NCI-H345 (cell line): ENCODE measurements around the gene SMIM5.

Source experiments
- DNase-seq: peaks from one replicate; lab custom pipeline; 2025; lab: John Stamatoyannopoulos, UW

The SMIM5 gene

DNA sequence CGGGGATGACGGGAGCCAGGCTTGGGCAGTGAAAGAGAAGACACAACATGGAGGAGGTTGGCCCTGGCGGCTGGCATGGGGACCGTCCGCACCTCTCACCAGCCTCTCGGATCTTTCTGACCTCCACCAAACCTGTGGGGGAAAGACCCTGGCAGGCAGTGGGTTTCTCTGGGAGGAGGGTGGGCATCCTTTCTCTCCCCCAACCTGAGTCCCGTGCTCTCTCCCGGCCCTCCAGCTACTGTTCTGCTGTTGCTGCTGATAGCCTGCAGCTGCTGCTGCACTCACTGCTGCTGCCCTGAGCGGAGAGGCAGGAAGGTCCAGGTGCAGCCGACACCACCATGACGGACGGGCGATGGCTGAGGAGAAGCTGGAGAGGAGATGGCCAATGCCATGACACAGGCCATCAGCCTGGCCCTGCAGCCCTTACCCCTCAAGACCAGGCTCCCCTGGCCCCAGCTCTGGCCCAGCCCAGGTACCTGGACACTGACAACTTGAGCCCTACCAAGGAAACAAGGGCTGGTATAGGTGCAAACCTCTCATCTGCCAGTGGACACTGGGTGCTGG is 7.4 kb downstream of the SMIM5 start:
- no peak for DNase-seq

DNA sequence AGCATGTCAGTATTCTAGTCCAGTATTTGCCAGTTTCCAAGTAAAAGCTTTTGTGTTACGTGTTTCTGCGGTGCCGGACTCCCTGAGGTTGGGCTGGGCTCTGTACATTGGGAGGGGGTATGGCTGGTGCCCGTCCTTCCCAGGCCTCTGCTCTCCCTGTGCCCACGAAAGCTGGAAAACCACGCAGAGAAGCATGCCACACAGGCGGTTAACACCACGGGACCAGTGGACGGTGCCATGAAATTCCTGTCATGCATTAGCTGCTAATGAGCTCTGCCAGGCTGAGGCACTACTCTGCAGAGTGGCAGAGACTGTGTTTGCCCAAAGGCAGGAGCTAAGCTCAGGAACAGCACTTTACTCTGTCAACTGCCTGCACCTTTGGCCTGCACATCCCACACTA is 8.1 kb downstream of the SMIM5 start:
- DNase-seq = no peak

DNA sequence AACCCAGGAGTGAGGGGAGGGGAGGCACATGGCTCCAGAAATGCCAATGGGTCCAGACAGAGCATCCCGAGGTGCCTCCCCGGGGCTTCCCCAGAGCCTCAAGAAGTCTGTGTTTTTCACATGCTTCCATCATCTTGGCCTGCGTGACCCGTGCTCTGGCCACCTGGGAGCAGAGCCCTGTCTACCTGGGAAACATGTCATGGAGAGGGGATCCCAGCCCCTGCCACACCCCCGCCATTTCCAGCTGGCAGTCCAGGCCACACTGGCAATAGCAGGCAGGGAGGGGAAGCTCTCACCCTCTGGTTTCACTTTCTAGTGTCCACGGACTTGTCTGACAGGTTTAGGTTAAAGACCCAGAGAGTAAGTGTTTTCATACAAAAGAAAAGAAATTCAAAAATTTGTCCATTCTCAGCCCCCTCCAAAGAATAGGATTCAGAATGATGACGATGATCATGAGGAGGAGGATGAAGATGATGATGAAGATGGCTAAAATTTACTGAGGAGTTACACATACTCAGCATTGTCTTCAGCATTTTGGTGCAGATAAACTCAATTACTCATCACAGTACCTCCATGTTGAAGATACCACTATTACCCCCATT is 9.0 kb downstream of the SMIM5 start:
- DNase-seq = no peak

DNA sequence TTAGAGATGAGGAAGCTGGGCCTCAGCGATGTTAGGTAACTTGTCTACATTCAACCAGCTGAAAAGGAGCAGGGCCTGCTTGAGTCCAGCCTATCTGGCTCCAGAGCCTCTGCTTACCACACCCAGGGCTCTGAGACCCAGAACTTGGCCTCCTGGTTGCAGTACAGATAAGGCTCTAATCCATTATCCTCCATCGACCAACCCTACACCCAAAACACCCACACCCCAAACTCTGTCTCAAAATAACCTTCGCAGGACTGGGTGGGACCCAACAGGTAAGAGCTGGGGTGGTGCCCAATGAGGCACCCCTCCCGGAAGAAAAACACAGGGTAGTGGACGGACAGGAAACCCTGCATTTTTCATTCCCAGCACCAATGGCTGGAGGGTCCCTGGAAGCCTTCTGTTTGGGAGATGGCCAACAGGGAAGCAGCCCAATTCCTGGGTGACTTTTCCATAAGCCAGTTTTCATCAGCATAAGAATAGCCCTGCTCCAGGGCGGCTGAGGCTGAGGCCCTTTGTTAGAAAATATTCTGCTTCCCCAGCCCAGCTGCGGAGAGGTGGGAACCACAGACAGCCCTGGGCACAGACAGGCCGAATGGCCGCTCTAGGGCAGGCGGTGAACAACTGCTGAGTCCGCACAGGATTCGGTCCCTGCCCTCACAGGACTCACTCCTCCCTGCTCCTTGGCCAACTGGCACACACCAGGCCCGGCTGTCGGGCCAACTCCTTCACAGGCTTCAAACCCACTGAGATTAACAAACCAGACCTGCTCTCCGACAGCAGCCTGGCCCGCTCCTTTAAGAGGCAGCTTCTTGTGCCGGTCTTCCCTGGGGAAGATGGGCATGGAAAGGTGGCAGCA is 9.8 kb downstream of the SMIM5 start:
- no peak for DNase-seq

DNA sequence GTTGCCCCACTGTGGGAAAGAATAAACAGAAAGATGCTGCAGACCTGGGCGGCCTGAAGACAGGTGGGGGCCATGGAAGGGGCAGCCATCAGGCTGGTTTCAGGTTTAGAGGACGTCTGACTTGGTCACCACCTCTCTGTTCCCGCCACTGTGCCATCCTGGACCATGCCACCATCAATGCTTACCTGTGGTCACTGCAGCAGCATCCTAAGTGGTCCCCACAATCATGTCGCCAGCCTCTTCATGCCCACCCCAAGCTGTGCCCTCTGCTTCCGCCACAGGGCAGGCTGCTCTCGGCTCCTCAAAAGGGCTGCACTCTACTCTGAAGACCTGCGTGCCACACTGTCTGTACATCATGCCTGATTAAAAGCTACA is 10.4 kb downstream of the SMIM5 start:
- DNase-seq = no peak

DNA sequence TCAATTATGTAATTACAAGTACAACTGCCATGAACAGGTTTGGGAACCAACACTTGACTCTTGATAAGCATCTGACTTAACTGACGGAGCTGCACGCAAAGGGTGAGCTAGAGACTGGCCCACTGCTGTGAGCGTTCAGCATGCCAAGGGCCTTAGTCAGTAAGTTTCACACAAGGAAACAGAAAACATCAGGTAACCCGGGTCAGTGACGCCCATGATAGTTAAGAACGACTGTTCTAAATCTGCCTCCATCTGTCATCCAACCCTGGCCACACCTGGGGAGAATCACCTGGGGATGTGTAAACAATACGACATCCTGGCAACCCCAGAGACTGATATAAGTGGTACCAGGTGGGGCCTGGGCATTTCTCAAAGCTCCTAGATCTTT is 12.3 kb downstream of the SMIM5 start:
- peak; percentile 87 for DNase-seq

DNA sequence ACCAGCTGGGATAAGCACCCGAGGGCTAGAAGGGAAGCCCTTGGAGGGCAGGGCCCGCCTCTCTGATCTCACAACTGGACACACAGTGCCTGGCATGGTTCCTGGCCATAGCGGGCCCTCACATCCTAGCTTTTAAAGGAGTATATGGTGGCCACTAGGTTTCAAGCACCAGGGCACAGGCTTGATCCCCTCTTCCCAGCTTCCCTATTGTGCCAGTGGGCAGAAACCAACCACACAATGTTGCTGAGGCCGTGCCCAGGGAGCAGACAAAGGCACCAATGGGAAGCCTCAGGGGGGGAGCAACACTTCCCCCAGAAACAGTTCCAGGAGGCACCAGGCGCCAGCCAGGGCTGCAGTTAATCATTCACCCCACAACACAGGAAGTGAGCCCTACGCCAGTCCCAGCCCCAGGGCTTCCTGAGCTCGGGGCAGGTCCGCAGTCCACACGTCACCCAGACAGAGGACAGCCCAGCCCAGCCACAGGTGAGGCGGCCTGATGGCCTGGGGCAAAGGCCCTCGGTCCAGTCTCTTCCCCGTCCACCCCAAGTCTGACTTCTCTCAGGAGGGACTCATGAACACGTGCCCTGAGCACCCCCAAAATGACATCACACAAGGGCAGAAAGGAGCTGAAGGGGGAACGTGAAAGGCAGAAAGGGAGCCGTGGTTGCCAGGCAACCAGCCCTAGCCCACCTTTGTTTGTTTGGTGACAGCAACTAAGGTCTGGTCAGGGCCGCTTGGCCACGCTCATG is 12.8 kb downstream of the SMIM5 start:
- no peak for DNase-seq

DNA sequence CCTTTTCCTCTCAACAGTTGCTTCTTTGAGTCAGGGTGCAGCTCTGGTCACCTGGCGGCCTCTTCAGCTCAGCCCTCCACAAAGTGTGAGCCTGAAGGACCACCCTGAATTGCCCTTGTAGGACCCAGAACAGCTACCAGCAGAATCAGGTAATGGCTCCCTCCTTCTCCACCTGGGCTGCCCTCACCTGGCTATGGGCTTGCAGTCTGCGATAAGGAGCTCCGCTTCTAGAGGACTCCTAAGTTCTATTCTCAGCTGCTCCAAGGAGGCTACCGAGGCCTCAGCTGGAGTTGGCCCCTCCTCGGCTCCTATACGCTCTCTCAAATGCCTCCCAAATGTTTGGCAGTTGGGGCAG is 13.4 kb downstream of the SMIM5 start:
- no peak for DNase-seq

DNA sequence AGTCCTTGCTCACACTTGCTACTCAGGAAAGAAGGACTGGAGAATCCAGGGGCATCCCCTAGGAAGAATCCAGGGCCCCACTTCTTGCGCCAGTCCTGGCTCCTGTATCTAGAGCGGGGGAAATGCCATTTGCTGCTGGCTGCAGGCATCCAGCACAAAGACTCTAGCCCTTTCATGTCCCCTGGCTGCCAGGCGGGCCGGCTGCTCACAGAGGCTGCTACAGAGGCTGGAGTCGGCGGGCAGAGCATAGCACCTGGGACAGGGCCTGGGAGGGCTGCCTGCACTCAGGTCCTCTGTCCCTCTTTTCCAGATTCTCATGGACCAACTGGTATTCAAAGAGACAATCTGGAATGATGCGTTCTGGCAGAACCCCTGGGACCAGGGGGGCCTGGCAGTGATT is 13.8 kb downstream of the SMIM5 start:
- no peak for DNase-seq

DNA sequence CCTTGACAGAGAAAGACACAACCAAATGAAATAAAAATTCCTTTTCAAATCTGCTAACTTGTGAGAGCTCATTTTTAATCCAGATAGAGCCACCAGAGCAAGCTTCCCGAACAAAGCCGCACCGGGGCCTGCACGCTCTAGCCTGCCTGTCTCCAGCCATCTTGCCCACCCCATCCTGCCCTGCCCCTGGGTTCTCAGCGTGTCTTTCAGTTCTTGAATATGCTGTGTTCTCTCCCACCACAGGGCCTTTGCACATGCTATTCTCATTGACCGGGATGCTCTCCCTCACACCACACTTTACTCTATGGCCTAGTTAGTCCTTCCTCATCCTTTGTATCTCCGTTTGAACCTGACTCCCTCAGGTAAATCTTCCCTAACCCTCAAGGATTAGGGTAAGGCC is 14.7 kb downstream of the SMIM5 start:
- DNase-seq = no peak

DNA sequence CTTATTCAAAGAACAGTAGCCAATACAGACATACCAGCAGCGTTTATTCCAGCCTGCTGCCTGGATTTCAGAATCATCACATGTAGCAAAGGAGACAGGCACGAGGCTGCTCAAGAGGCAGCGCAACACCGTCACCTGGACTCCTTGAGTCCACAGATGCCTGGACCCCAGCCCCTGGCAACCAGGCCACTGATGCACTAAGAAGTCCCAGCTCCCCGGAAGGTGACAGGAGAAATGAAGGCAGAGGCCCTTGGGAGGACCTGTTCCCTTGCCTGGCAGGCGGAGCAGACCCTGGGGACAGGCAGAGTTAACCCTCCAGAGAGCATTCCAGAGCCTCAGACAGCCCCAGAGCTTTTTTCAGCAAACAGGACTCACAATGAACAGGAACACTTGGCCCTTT is 16.5 kb downstream of the SMIM5 start:
- DNase-seq = no peak

DNA sequence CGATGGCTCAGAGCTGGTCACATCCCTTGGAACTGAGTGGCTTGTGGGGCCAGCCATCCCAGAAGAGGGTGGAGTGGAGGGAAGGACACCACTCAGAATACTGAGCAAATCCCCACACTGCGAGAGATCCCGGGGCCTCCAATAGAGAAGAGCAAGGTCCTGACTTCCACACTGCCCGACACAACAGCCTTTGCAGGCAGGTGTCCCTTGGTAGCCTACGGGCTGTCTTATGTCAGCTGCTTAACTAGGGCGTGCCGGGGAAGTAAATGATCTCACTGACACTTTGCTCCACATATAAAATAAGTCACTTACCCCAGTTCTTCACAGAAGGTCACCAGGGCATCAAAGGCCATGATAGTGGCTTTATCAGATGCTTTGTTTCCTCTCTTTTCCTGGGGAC is 17.6 kb downstream of the SMIM5 start:
- no peak for DNase-seq

DNA sequence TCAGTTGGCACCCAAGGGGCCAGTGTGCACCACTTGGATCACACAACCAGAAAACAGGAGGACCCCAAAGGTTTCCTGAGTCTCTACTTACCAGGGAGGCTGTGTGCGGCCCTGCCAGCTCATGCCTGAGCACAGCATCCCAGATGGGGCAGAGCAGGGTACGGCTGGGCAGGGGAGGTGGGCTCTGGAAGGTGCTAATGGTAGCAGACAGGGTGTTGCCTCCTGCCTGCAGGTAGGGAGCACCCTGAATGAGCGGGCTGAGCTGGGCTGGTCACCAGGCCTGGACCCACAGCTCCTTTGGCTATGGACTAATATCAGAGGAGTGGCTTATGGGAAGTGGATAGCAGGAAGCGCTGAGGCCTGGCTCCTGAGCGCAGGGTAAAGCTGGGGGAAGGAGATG is 19.1 kb downstream of the SMIM5 start:
- no peak for DNase-seq

DNA sequence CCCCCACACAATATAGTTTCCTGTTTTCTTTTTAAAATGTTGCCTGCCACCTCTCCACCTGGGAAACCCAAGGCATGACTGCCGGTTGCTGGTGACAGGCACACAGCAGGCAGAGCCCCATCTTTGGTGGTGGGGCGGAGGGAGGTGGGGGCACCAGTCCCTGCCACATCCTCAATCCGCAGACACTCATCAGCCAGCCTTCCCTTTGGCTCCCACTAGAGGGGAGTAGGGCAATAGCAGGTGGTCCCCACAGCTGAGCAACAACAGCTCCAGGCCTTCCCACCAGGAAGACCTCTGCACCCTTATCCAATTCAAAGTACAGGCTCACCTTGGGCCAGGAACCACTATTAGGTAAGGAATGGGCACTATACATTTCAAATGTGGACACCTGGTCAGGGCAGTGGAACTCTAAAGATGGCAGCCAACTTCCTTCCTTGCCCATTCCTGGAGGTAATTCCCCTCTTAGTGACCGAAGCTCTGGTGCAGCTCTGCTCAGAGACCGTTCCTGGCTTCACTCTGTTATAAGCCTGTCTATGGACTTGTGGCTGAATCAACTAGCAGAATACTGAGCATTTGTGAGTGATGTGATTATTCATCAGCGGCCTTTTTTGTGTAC is 19.8 kb downstream of the SMIM5 start:
- DNase-seq = peak; percentile 48

DNA sequence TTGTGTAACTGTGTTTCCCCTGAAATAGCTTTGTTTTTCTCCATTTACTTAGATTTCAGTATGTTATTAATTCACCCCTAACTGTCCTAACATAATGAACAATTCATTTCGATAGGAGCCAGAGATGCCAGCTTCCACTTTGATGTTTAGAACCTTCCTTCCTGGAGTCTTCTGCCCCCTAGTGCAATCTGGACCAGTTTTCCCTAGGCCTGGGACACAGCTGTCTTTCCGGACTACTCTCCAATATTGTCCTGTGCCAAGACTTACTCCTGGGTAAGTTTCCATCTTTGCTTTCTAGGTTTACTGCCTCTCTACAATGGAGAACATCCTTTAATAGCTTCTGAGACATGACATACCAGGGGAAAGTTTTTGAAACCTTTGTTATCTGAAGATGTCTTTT is 20.9 kb downstream of the SMIM5 start:
- DNase-seq = no peak

DNA sequence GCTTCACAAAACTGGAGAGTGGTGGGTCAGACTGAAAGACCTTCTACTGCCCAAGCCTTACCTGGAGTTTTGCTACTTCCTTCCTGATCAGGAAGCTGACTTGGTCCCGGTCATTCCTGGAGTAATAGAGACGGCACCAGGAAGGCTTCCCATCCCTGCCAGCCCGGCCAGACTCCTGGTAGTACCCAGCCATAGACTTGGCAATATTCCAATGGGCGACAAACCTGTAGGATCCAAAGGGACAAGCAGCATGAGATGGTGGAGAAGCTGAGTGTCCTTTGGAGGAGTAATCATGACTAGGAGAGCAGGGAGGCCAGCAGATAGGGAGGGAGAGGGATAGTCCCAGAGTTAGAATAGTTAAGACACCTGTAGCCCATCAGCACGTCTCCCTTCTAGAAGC is 25.0 kb downstream of the SMIM5 start:
- no peak for DNase-seq

DNA sequence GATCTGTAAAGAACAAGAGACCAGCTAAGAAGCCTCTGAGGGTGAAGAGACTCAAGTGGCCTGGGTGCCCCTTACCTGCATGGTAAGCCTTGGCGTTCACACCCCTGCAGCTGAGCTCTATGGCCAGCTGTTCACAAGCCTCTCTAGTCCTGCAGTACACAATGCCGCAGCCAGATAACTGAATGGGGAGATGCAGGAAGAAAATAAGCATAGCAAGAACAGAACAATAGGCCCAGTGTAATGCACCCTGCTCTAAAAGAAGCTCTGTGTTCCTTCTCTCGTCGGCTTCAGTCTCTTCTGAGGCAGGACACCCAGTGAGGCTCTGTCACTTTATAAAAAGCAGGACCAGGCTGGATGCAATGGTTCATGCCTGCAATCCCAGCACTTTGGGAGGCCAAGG is 28.3 kb downstream of the SMIM5 start:
- DNase-seq = no peak

DNA sequence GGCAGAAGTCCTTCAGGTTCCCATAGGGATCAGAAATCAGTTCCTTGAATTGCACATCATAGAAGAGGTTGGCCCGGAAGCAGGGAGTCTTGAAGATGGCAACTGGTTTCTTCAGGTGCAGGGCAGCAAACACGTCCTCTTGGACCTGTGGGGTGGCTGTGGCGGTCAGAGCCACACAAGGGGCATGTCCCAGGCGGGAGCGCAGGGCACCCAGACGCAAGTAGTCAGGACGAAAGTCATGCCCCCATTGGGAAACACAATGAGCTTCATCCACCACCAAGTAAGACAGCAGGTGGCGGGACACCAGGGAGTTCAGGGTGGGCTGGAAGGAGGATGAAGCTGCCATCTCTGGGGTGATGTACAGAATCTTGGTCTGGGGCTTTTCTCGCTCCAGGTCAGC is 29.3 kb downstream of the SMIM5 start:
- no peak for DNase-seq

DNA sequence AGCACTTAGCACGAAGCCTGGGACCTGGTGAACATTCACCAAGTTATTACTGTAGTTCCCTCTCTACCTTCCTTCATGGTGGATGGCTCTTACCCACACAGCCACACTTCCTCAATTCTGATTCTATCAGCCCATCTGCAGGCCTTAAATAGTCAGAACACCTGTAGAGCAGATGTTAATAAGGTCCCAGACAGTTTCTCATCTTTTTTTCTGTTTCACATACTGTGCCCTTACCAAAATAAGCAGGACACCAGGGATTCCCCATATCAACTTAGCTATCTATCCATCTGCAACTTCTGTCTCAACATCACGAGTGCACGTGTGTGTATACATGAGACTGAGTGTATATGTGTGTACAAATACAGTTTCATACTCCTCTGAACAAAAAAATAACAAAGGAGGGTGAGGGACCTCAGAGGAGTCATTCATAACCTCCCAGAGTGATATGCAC is 30.9 kb downstream of the SMIM5 start:
- no peak for DNase-seq

DNA sequence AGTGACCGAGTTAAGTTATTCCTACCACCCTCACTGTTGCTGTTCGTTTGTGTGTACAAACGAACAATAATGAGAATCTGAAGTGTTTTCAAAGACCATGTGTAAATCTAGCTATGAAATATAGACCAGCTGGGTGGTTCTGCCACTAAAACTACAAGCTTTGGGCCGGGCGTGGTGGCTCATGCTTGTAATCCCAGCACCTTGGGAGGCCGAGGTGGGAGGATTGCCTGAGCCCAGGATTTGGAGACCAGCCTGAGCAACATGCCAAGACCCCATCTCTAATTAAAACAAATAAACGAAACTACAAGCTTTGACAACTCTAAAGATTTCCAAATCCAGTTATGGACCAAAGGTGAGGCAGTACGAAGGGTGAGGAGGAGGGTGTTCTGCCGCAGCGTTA is 32.7 kb downstream of the SMIM5 start:
- no peak for DNase-seq

DNA sequence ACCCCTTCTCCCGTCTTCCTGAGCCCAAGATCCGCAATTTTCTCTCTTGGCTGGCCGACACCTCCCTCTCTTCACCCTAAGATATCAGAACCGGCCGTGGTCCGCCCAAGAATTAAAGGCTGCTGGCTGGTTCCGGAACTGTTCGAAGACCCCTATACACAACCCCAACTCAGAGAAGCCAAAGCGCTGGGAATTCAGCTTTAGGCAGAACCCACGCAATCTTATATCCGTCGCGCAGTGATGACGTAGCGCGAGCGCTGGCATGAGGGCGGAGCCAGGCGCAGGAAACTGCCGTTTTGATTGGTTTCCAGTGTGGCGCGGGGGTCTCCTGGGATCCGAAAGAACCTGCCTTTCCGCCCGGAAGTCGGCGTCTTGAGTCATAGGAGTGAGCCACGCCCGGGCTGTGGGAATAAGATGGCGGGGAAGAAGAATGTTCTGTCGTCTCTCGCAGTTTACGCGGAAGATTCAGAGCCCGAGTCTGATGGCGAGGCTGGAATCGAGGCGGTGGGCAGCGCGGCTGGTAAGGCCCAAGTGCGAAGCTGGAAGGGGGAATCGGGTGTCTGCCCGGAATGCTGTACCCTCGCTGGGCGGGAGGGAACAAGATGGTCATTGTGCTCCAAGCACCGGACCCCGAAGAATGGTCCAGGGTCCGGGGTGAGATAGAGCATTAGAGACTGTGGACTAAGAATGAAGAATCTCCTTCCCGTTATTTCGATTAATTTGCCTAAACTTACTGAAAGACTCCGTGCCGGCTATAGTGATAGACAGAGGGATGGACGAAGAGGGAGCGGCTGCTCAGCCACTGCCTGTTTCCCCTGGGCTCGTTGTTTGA is 33.9 kb downstream of the SMIM5 start, which contains the start of the genes RECQL5 and SAP30BP:
RECQL5 (minus strand) TSS at position 196 of the 832 bp plus-strand sequence. CDS start 597 bp downstream, outside the sequence.
SAP30BP (plus strand) TSS at position 380 of the 832 bp plus-strand sequence; CDS start at position 415, 35 bp downstream.
- DNase-seq = peak; percentile 99
